HEK293 (cell line): Measurements from ENCODE around the gene OCA2.

Source experiments
- CTCF ChIP-seq: fragments of 450-650 bp; formaldehyde crosslinking; IDR thresholded peaks from 2 replicates; pipeline ENCODE4 v1.5.1; 2016; ENCODE audit warnings: missing biosample characterization, missing genetic modification characterization
- IKZF3 ChIP-seq: fragments of 450-650 bp; IDR thresholded peaks from 2 replicates; pipeline ENCODE4 v1.5.0; 2018; ENCODE audit warnings: missing biosample characterization, mild to moderate bottlenecking, missing genetic modification characterization, moderate library complexity
- REPIN1 ChIP-seq: fragments of 450-650 bp; formaldehyde crosslinking; IDR thresholded peaks from 2 replicates; pipeline ENCODE4 v1.5.1; 2017; ENCODE audit warnings: missing biosample characterization, missing genetic modification characterization, low read depth
- ZNF354C ChIP-seq: fragments of 450-650 bp; formaldehyde crosslinking; IDR thresholded peaks from 2 replicates; pipeline ENCODE4 v1.5.1; 2016; ENCODE audit warnings: missing biosample characterization, missing genetic modification characterization, low read depth, borderline replicate concordance
- ZNF548 ChIP-seq: fragments of 450-650 bp; formaldehyde crosslinking; IDR thresholded peaks from 2 replicates; pipeline ENCODE4 v1.5.1; 2016; ENCODE audit warnings: missing biosample characterization, missing genetic modification characterization
- TF ChIP-seq, protein P1 (sequence below): fragments of 450-650 bp; formaldehyde crosslinking; optimal IDR thresholded peaks from 2 replicates; pipeline ENCODE3; 2016; ENCODE audit warnings: missing biosample characterization, mild to moderate bottlenecking, missing genetic modification characterization

DNA sequence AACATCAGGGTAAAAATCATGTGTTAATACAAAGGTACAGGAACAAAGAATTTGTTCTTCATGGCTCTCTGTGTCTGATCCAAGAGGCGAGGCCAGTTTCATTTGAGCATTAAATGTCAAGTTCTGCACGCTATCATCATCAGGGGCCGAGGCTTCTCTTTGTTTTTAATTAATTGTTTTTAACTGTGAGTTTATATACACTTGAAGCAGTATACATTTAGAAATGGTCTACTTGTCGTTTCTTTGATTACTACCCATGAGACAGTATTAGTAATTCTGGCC lies 21.2 kb upstream of the OCA2 start:
- TF ChIP-seq IKZF3 (no peak), ZNF548 (tag by site-specific recombination) (no peak), CTCF (tag by site-specific recombination) (no peak), ZNF354C (tag by site-specific recombination) (no peak), REPIN1 (tag by site-specific recombination) (no peak)
- TF ChIP-seq, protein P1, sequence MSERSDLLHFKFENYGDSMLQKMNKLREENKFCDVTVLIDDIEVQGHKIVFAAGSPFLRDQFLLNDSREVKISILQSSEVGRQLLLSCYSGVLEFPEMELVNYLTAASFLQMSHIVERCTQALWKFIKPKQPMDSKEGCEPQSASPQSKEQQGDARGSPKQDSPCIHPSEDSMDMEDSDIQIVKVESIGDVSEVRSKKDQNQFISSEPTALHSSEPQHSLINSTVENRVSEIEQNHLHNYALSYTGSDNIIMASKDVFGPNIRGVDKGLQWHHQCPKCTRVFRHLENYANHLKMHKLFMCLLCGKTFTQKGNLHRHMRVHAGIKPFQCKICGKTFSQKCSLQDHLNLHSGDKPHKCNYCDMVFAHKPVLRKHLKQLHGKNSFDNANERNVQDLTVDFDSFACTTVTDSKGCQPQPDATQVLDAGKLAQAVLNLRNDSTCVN (tag by site-specific recombination): no peak
